ENCODE data around the gene SLC16A9. TPM values are rescaled to one million over a fixed set of nuclear protein-coding genes. Genes with fewer than 3 reads are reported as not detected.

The SLC16A9 gene
- total RNA-seq, 1 experiment from 2014 or later, result 5.9 TPM

GRCh38 chr10:59719374-59719773 lies 9.7 kb upstream of the SLC16A9 start:
- BruUV-seq (replicated peaks), result no TSS peak
- Histone ChIP-seq H3K4me1 (ENCODE audit: control insufficient read depth in 1 of 2, insufficient read depth in 2 of 2, low read length in 2 of 2) (no peaks in the 10 kb centered on the region), H3K79me2 (ENCODE audit: insufficient read depth, low read length) (no peaks in the 10 kb centered on the region), H3K27ac (ENCODE audit: low read depth, low read length) (no peak overlapping the region), H4K20me1 (ENCODE audit: insufficient read depth) (no peaks in the 10 kb centered on the region), H3K4me3 (replicated peaks in 1 of 2; ENCODE audit: low read depth in 1 of 2, low read length in 2 of 2) (no peak overlapping the region), H3K4me2 (ENCODE audit: low read length) (no peak overlapping the region), H3K9me2 (ENCODE audit: insufficient read depth) (no peaks in the 10 kb centered on the region), H3K27me3 (ENCODE audit: insufficient read depth, low read length) (no peaks in the 10 kb centered on the region), H3K9ac (ENCODE audit: low read length) (no peak overlapping the region), H3K9me3 (ENCODE audit: control insufficient read depth in 1 of 2, insufficient read depth in 1 of 2, low read depth in 1 of 2, low read length in 2 of 2) (no peaks in the 10 kb centered on the region), H3K36me3 (ENCODE audit: control insufficient read depth in 1 of 2, insufficient read depth in 2 of 2, low read length in 2 of 2) (no peaks in the 10 kb centered on the region), H2AFZ (ENCODE audit: low read depth, low read length, poor library complexity, severe bottlenecking) (no peak overlapping the region)
- POLR2A ChIA-PET, result no interaction called here
- intact Hi-C loops (cut with micrococcal nuclease), result no loop called here
- ATAC-seq, result peak; percentile 46
- CTCF ChIA-PET, result no interaction called here
- RAD21 ChIA-PET (ENCODE audit: low non-redundant PET in 1 of 2, low total read pairs in 2 of 2, uncharacterized antibody in 2 of 2, unreplicated experiment in 2 of 2), result no interaction called here
- DNase-seq (ENCODE audit: low read depth, low spot score), result no peak
- TF ChIP-seq EGR1 (IDR thresholded peaks at IDR 0.05; ENCODE audit: low read depth), result no peak
- no peak for TF ChIP-seq ELF1 (IDR thresholded peaks at IDR 0.05; ENCODE audit: borderline replicate concordance, low read depth)
- TF ChIP-seq SP1 (IDR thresholded peaks at IDR 0.05; ENCODE audit: low read depth), result no peak
- TF ChIP-seq CTCF (IDR thresholded peaks at IDR 0.05 in 2 of 3, conservative IDR thresholded peaks at IDR 0.05 in 1 of 3; ENCODE audit: borderline replicate concordance in 1 of 3, insufficient read depth in 1 of 3, low read depth in 2 of 3, low read length in 2 of 3), result peak in 2 of 3 experiments; percentile 34 to 48; a peak in 3 of 6 replicates
- TF ChIP-seq POLR2A (IDR thresholded peaks at IDR 0.05; ENCODE audit: borderline replicate concordance, extremely low read depth, insufficient read depth, insufficient read length), result no peak
- TF ChIP-seq ZNF274 (IDR thresholded peaks at IDR 0.05; ENCODE audit: low read depth, low read length), result no peak
- TF ChIP-seq SIN3A (IDR thresholded peaks at IDR 0.05; ENCODE audit: low read depth), result no peak

GRCh38 chr10:59718257-59718656 lies 8.6 kb upstream of the SLC16A9 start:
- Histone ChIP-seq H3K9me3 (ENCODE audit: control insufficient read depth in 1 of 2, insufficient read depth in 1 of 2, low read depth in 1 of 2, low read length in 2 of 2) (no peaks in the 10 kb centered on the region), H3K79me2 (ENCODE audit: insufficient read depth, low read length) (no peaks in the 10 kb centered on the region), H4K20me1 (ENCODE audit: insufficient read depth) (no peaks in the 10 kb centered on the region), H2AFZ (ENCODE audit: low read depth, low read length, poor library complexity, severe bottlenecking) (no peak overlapping the region), H3K9ac (ENCODE audit: low read length) (no peak overlapping the region), H3K27me3 (ENCODE audit: insufficient read depth, low read length) (no peaks in the 10 kb centered on the region), H3K4me3 (replicated peaks in 1 of 2; ENCODE audit: low read depth in 1 of 2, low read length in 2 of 2) (no peak overlapping the region), H3K4me1 (ENCODE audit: control insufficient read depth in 1 of 2, insufficient read depth in 2 of 2, low read length in 2 of 2) (no peaks in the 10 kb centered on the region), H3K27ac (ENCODE audit: low read depth, low read length) (no peak overlapping the region), H3K36me3 (ENCODE audit: control insufficient read depth in 1 of 2, insufficient read depth in 2 of 2, low read length in 2 of 2) (no peaks in the 10 kb centered on the region), H3K4me2 (ENCODE audit: low read length) (no peak overlapping the region), H3K9me2 (ENCODE audit: insufficient read depth) (no peaks in the 10 kb centered on the region)
- POLR2A ChIA-PET, result no interaction called here
- no peak for TF ChIP-seq TCF7L2 (IDR thresholded peaks at IDR 0.05; ENCODE audit: borderline replicate concordance, extremely low read depth, insufficient read depth, insufficient read length)
- TF ChIP-seq EGR1 (IDR thresholded peaks at IDR 0.05; ENCODE audit: low read depth), result no peak
- no peak for TF ChIP-seq EZH2 (IDR thresholded peaks at IDR 0.05)
- no peak for TF ChIP-seq SP1 (IDR thresholded peaks at IDR 0.05; ENCODE audit: low read depth)
- TF ChIP-seq EZH2phosphoT487 (IDR thresholded peaks at IDR 0.05; ENCODE audit: borderline replicate concordance), result no peak
- no peak for TF ChIP-seq ZFX (IDR thresholded peaks at IDR 0.05)
- ATAC-seq (no peak), DNase-seq (ENCODE audit: low read depth, low spot score) (no peak)
- CTCF ChIA-PET, result no interaction called here
- RAD21 ChIA-PET (ENCODE audit: low non-redundant PET in 1 of 2, low total read pairs in 2 of 2, uncharacterized antibody in 2 of 2, unreplicated experiment in 2 of 2), result no interaction called here
- no TSS peak for BruUV-seq (replicated peaks)
- intact Hi-C loops (cut with micrococcal nuclease), result no loop called here
